ENCODE data around the gene PARN.

DNA sequence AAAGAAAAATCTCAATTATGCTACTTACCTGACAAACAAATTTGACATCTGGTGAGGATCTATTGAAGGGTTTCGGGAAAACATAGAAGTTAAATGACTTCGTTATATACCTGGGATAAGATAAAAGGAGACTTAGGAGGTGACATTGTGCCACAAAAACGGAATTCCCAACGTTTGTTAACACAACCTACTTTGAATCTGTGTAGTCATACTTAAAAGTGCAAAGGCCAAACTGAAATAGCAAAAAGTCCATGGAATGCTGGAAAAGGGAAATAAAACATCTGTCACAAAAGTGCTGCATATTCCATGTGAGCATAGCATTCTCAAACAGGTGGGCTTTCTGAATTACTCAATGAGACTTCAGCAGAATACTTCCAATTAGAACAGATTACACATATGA is 3.0 kb downstream of the PARN start:
- TF ChIP-seq POLR2AphosphoS5 (IDR thresholded peaks at IDR 0.05; ENCODE audit: low read depth, low read length) = no peak
- no peak for TF ChIP-seq POLR2A (IDR thresholded peaks at IDR 0.05; ENCODE audit: low read depth, low read length)
- TF ChIP-seq TAF1 (IDR thresholded peaks at IDR 0.05; ENCODE audit: borderline replicate concordance, low read depth, low read length) = no peak
